GM19467 (cell line): ENCODE measurements around the gene EPN1.

ENCODE experiments used
- ATAC-seq: cut with Tn5 transposase; IDR thresholded peaks from one replicate; pipeline ENCODE4 v1.9.1; 2021; ENCODE audit warnings: mild to moderate bottlenecking, moderate library complexity; ENCODE audit not compliant: unreplicated experiment

EPN1 gene

GRCh38 chr19:55692681-55693081 lies 17.7 kb downstream of the EPN1 start:
- no peak for ATAC-seq

- ATAC-seq, result no peak
Observed at GRCh38 chr19:55693336-55693974, 18.4 kb downstream of the EPN1 start.

- ATAC-seq, result no peak
Observed at GRCh38 chr19:55694241-55694655, 19.2 kb downstream of the EPN1 start.

GRCh38 chr19:55694656-55695491 lies 19.8 kb downstream of the EPN1 start:
- no peak for ATAC-seq

GRCh38 chr19:55695511-55696290 lies 20.7 kb downstream of the EPN1 start:
- ATAC-seq, result no peak

GRCh38 chr19:55696301-55697068 lies 21.5 kb downstream of the EPN1 start:
- ATAC-seq, result no peak

- ATAC-seq, result no peak
Observed at GRCh38 chr19:55697069-55697440, 22.0 kb downstream of the EPN1 start.

- ATAC-seq, result no peak
Observed at GRCh38 chr19:55697698-55698097, 22.7 kb downstream of the EPN1 start.

GRCh38 chr19:55698256-55698655 lies 23.2 kb downstream of the EPN1 start:
- no peak for ATAC-seq

- ATAC-seq, result no peak
Observed at GRCh38 chr19:55699221-55699620, 24.2 kb downstream of the EPN1 start.

GRCh38 chr19:55700813-55701212 lies 25.8 kb downstream of the EPN1 start:
- no peak for ATAC-seq

- no peak for ATAC-seq
Observed at GRCh38 chr19:55702131-55702627, 27.2 kb downstream of the EPN1 start.

GRCh38 chr19:55703790-55704215 lies 28.8 kb downstream of the EPN1 start:
- no peak for ATAC-seq

- no peak for ATAC-seq
Observed at GRCh38 chr19:55704494-55705245, 29.6 kb downstream of the EPN1 start.

- ATAC-seq, result no peak
Observed at GRCh38 chr19:55705972-55706371, 30.9 kb downstream of the EPN1 start.

- ATAC-seq, result no peak
Observed at GRCh38 chr19:55711719-55712118, 36.7 kb downstream of the EPN1 start.

GRCh38 chr19:55712804-55713631 lies 38.0 kb downstream of the EPN1 start:
- no peak for ATAC-seq

- ATAC-seq, result no peak
Observed at GRCh38 chr19:55716531-55716930, 41.5 kb downstream of the EPN1 start.

GRCh38 chr19:55717251-55717650 lies 42.2 kb downstream of the EPN1 start:
- ATAC-seq, result no peak
